Left renal cortex interstitium (tissue), 4 donors: Measurements from ENCODE around the gene ITK. TPM values are rescaled to one million over a fixed set of nuclear protein-coding genes. Genes with fewer than 3 reads are reported as not detected.
A peak's percentile ranks its signal among the peaks of the same experiment; 100 is the strongest.

ENCODE experiments used
- DNase-seq, 4 donors: peaks; one replicate each; pipeline ENCODE4 v3.0.0-alpha.2; 2013; ENCODE audit warnings: low read depth in 4 of 4, low spot score in 2 of 4, missing footprints in 1 of 4
- polyA plus RNA-seq, 4 donors: library from polyadenylated mRNA; unstranded; fragments of 120-200 nt; gene quantifications; one replicate each; pipeline ENCODE4 v1.2.1, GENCODE V29; 2013; ENCODE audit not compliant: insufficient read length in 4 of 4

ITK gene
- polyA plus RNA-seq, 4 donors, result 0.22 to 0.40 (median 0.31) TPM

- no peak for DNase-seq
Observed at GRCh38 chr5:157271740-157272271, 91.2 kb downstream of the ITK start.

DNA sequence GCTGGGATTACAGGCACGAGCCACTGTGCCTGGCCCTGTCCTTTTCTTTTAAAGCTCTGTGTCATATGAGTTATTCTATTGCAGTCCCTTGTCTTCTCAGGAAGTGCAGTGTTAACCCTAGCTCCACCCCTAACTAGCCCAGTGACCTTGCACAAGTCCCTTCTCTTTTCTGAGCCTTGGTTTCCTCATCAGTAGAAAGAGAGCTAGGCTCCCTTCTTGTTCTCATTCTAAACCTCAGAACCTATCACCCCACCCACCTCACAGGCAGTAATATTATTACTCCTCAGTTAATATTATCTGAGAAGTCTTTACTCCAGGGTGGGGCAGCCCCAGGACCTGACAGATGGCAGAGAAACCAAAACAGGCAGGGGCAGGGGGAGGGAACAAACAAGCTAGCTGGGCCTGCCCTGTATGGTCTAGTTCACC lies 92.5 kb downstream of the ITK start:
- no peak for DNase-seq

DNA sequence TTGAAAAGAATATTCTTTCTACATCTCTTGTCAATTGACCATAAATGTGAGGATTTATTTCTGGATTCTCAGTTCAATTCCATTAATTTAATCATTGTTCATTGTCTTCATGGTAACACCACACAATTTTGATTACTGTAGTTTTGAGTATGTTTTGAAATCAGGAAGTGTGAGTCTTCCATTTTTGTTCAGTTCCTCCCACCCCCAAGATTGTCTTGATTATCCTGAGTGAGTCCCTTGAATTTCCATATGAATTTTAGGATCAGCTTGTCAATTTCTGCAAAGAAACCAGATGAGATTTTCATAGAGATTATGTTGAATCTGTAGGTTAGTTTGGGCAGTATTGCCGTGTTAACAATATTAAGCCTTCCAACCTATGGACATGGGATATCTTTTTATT lies 94.8 kb downstream of the ITK start:
- no peak for DNase-seq

DNA sequence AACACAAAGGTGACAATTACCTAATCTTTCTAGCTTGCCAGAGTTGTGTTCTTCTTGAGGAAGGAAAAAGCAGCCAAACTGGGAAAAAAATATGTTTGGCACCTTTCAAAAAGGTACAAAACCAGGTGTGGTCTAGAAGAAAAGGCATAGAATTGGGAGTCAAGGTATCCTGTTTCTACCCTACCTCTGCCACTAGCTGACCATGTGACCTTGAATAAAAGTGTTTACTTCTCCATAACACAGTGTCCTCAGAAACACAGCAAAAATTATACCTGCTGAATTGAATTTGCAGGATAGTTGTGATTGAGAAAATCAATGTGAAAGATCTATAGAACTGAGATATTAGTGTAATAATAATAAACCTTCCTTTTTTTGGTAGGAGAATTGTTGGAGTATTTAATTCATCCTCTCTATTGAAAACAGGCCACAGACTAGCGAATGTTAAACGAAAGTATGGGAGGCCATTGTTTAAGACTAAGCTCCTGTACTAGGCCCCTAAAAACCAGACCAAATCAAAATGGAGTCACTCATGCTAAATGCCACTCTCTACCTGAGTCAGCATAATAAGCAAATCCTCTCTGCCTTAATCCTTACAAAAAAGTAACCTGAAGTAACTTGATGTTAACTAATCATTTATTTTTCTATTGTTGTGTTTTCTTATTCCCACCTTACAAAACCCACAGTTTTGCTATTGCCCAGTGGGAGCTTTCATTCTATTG lies 97.8 kb downstream of the ITK start:
- DNase-seq, result no peak

DNA sequence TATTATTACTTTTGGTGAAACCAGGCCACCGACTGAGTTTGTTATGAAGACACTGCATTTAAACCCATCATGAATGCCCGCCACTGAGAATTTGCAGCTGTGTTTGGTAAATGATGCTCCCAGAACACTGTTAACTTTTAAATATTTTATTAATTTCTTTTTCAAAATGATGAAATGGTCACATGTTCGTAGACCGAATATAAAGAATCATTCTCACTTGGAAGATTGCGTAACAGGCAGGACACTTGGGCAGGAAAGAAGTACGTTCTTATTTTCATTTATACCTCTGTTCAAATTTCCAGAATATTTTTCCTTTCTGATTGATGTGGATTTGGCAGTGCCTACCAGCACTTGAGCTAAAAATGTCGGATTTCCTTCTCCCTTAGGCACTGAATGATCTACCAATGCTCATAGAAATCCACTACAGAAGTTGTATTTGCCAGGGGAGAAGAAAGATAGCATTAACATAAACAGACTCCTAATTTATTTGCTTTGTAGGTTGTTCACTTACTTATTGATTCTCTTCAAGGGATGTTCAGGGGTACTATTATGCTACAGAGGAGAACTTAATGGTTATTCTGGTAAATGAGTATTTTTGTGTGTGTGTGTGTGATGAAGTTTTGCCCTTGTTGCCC lies 99.1 kb downstream of the ITK start:
- DNase-seq, result no peak

- no peak for DNase-seq
Observed at GRCh38 chr5:157280927-157281326, 100.3 kb downstream of the ITK start.

DNA sequence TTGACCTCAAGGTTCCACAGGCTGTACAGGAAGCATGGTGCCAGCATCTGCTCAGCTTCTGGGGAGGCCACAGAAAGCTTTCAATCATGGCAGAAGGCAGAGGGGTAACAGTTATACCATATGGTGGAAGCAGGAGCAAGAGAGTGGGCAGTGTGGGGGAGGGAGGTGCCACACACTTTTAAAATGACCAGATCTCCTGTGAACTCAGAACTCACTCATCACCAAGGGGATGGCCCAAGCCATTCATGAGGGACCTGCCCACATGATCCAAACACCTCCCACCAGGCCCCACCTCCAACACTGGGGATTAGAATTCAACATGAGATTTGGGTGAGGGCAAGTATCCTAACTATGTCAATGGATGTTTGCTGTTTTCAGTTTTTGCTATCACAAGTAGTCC lies 101.5 kb downstream of the ITK start:
- no peak for DNase-seq

DNA sequence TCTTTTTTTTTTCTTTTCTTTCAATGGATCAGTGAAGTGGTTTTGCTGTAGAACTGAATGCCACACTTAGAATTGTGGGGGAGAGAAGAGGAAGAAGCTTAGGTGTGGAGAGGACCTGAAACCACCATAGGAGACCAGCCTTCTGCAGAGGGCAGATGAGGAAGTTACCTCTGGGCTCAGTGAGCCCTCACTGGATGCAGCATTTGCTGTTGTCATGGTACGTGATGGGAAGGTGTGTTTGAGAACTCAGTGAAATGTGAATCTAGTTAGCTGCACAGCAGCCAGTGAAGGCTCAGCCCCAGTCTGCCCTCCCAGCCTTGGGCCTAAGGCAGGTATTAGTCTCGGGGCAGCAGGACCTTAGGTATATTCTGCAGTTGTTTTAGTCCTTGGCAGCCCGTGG lies 102.8 kb downstream of the ITK start:
- DNase-seq, result no peak

DNA sequence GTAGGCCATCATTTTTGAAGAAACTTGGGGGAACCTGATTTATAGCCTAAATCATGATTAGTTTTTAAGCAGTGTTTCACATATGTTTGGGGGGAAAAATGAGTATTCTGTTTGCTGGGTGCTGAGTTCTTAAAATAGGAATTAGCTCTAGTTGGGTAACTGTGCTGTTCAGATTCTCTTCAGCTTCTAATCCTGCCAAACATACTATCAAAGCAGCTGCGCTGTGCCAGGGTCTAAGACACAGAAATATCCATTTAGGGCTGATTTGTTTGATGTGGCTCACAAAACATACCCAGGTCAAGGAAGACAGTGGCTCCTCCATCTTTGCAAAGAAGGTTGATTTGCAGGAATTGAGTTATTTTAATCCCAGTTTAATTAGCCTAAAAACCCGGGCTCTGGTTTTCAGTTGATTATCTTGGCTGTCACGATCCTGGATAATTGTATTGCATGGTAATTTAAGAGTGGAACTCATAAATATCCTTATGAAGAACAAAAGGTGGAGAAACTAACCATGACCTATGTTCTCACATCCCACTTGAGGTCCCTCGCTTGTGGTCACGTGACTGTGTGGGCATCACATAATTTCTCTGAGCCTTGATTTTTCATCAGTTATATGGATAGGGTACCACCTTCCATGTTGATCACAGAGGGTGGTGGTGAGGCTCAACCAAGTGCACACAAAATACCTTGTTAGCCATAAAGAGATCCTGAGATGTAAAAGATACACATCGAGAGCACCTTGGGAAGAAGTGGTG lies 104.0 kb downstream of the ITK start:
- DNase-seq, result no peak

- DNase-seq, result no peak
Observed at GRCh38 chr5:157285310-157286035, 104.8 kb downstream of the ITK start.

- no peak for DNase-seq
Observed at GRCh38 chr5:157286761-157287211, 106.1 kb downstream of the ITK start.

GRCh38 chr5:157288405-157289163 lies 107.9 kb downstream of the ITK start:
- no peak for DNase-seq

GRCh38 chr5:157289164-157289819 lies 108.7 kb downstream of the ITK start:
- DNase-seq, result no peak

- DNase-seq, result no peak
Observed at GRCh38 chr5:157290156-157290980, 109.7 kb downstream of the ITK start.

DNA sequence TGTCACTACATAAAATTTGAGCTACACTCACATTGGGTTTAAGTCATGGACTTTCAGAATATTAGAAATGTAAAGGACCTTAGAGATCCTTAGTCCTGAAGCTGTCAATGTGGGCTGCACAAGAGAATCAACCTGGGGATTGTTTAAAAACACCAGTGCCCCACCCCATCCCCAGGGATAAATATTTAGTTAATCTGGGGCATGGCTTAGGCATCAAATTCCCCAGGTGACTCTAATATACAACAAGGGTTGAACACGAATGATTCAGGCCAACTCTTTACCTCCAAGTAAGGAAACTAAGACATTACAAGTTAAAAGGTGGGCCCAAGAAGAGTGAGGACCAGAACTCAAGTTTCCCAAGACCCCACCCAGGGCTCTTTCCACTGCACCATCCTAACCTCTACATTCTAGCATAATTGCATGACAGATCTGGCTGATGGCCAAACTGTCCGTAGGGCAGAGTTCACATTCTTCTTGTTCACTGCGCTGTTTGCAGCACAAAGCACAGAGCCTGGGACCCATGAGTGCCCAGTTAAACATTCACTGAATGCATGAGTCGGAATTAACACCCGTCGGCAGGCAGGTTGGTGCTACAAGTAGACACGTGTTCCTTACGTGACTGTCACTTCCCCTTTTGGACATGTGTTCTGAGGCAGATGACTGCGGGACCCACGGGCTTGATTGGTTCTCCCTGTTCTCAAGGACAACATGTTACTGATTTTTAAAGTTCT lies 110.5 kb downstream of the ITK start:
- peak in 1 of 4 donors; percentile 59 for DNase-seq

GRCh38 chr5:157292599-157292998 lies 112.0 kb downstream of the ITK start:
- no peak for DNase-seq

DNA sequence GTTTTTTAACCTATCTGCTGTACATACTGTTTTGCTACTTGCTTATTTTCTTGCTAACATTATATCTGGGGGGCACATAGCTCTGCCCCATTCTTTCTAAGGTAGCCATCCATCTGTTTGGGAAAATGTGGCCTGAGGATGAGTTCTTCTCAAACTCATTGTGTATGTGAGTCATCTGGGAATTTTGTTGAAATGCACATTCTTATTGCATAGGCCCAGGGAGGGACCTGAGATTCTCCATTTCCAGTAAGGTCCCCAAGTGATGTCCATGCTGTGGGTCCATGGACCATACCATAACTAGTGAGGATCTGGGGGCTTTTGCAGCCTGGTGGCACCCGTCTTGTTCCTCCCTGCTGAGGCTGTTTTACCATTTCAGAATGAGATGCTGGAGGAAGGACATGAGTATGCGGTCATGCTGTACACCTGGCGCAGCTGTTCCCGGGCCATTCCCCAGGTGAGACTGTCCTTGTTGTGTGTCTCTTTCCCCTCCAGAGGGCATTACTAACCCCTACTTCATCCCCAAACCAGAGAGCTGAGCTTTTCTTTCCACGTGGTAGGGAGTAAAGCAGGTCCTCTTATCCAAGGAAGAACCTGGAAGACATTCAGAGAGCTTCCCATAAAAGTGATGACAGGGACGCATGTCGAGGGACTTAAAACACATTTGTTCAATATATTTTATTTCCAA lies 113.9 kb downstream of the ITK start:
- DNase-seq, result no peak
